ENCODE measurements around the gene GPATCH2.
"Not testable (repeated sequence)": the region's sequence is repeated elsewhere in the genome, so short reads cannot be mapped to it uniquely, and the experiment has no call there.

Gene GPATCH2

GRCh38 chr1:217630711-217631591 lies at the start of gene GPATCH2, which contains the start of gene SPATA17:
GPATCH2 (minus strand) TSS chr1:217631090; CDS start chr1:217630971, 119 bp downstream.
SPATA17 (plus strand) TSS chr1:217631344; CDS start chr1:217631379, 35 bp downstream.
- DNase-seq = peak; percentile 90

DNA sequence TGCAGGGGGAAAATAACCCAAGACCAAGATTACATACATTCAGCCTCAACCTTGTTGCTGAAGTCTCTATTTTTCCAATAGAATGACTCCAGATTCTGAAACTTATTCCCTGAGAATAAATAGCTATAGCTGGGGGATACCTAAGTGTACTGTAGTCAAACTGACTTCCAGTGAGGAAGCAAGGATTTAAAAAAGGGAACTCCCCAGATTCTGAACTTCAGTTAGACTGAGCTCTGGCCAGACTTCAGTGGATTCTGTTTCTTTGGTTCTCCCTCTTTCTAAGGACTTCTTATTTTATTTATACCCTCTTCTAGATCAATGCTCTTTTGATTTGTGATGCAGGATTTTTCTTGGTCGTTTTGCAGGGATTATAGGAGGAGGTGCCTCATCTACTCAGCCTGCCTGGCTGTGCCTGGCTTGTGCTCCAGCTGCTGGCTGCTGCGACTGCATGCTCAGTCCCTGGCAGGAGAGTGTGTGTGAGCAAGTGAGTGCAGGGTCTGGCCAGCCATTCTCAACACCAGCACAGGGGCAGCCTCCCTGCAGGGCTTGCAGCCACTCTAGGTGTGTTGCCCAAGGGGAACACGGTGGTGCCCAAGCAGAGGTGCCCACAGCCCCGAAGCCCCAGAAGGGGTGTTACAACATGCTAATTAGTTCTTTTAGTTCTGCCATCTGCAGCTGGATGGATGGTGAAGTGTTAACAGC lies 43.3 kb upstream of the GPATCH2 start:
- no peak for DNase-seq

DNA sequence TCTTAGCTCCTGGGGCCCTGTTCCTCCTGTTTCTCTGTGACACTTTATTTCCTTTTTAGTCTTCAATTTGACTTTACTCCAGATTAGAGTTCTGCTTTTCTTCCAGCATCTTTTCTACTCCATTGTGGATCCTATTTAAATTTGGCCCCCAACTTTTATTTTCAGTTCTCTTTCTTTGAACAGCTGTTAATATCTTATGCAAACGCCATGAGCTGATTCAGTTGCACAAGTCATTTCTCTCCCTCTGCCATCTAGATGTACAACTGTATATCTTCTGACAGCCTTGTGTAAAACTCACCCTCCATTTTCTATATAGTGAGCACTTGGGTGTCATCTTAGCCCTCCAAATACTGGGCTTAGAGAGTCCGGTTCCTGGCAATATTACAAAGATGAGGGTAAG lies 42.5 kb upstream of the GPATCH2 start:
- DNase-seq = no peak

GRCh38 chr1:217668351-217668940 lies 37.6 kb upstream of the GPATCH2 start:
- DNase-seq = no peak

- no peak for DNase-seq
Measured at GRCh38 chr1:217661407-217661806, 30.5 kb upstream of the GPATCH2 start.

- no peak for DNase-seq
Measured at GRCh38 chr1:217660353-217661062, 29.6 kb upstream of the GPATCH2 start.

- no peak for DNase-seq
Measured at GRCh38 chr1:217650674-217651073, 19.8 kb upstream of the GPATCH2 start.

- no peak for DNase-seq
Measured at GRCh38 chr1:217647791-217648190, 16.9 kb upstream of the GPATCH2 start.

DNA sequence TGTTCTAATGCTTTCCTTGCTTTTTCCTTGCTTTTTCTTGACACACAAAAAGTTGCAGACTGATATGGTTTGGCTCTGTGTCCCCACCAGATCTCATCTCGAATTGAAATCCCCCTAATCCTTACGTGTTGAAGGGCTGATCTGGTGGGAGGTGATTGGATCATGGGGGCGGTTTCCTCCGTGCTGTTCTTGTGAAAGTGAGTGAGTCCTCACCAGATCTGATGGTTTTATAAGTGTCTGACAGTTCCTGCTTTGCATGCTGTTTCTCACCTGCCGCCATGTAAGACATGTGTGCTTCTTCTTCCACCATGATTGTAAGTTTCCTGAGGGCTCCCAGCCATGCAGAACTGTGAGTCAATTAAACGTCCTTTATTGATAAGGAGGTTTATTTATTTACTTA lies 11.6 kb upstream of the GPATCH2 start:
- DNase-seq = no peak

GRCh38 chr1:217627431-217627830 lies 3.5 kb downstream of the GPATCH2 start:
- DNase-seq = no peak

DNA sequence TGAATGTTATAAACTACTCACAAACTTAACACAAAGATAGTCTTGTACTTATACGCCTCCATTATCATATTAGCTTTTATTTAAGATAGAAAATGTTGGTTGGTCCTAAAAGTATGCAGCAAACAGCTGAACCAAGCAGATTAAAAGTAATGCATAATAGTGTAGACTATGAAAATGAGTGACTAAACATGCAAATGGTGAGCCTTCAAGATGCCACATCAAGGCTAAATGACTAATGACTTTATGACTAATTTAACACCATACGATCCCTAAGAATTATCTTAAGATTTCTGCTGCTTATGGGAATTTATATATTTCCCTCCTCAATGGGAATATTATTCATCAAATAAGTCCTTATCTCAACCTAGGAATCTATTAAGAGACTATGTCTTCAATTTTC lies 4.6 kb downstream of the GPATCH2 start:
- no peak for DNase-seq

- DNase-seq = no peak
Measured at GRCh38 chr1:217622042-217622441, 8.8 kb downstream of the GPATCH2 start.

GRCh38 chr1:217620814-217621213 lies 10.1 kb downstream of the GPATCH2 start:
- DNase-seq = no peak

GRCh38 chr1:217617126-217617525 lies 13.8 kb downstream of the GPATCH2 start:
- DNase-seq = no peak

DNA sequence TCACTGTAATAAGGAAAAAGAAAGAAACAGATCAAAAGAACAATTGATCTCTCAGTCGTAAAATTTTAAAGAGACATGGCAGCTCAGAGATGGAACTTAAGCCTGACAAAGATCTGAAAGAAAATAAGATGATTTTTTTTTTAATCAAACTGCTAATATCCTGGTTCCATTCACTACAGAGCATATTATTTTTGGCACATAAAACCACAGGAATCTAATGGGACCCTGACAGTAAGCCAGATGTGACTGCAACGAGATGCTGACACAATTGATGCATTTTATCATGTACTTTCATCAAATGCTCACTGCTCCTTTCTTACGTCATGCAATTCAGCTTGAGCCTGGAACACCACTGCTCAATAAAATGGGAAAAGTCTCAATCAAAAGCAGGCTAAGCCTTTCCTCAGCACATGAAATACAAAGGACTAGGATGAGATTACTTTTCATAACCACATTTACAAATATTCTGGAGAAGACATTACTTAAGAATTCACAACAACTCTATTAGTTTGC lies 16.6 kb downstream of the GPATCH2 start:
- DNase-seq = no peak

DNA sequence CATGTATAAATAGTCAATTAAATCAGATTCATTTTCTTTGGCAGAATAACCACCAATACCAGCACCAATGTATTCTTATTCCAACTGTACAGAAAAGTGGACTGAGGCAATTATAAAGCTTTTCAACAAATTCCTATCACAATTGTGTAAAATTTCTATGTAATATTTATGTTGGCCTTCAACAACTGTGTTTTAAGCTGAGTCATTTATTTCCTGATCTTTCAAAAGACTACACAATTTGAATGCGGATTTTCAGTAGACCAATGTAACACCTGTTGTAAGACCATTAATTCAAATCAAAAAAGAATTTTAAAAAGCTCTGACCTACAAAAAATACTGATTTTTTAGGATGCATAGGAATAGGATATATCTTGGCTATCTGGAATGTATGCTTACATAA lies 25.5 kb downstream of the GPATCH2 start:
- DNase-seq = no peak

DNA sequence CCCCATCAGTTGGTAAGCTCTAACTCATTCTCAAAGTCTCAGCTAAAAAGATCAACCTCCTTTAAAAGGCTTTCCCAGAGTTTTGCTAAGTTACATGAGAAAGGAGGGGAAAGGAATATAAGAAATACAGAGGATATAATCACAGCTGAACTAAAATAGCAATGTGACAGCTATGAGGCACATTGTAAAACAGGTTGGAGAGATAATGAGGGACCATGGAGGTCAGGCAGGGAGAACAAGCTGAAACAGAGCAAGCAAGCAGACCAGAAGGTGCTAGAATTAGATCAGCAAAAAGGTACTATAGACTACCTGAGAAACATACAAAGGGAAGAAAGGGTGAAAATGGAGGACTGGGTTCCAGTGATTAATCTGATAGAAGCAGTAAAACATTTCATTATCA lies 28.5 kb downstream of the GPATCH2 start:
- DNase-seq = no peak

DNA sequence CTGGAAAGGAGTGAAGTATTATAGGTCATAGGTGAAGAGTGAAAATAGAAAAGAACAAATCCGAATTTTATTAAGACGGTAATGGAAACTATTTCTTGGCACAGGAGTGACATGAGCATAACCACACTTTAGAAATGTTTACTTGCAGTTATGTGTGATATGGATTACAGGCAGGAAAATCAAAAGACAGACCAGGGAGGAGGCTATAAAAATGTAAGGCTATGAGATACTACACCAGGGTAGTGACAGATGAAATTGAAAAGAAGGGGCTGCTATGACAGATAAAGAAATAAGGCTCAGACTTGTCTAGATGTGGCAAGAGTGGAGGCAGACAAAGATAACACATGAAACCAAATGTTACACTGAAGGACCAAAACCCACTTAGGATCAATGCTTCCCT lies 31.7 kb downstream of the GPATCH2 start:
- DNase-seq = no peak

GRCh38 chr1:217590598-217590997 lies 40.3 kb downstream of the GPATCH2 start:
- no peak for DNase-seq

- no peak for DNase-seq
Measured at GRCh38 chr1:217586586-217586985, 44.3 kb downstream of the GPATCH2 start.

DNA sequence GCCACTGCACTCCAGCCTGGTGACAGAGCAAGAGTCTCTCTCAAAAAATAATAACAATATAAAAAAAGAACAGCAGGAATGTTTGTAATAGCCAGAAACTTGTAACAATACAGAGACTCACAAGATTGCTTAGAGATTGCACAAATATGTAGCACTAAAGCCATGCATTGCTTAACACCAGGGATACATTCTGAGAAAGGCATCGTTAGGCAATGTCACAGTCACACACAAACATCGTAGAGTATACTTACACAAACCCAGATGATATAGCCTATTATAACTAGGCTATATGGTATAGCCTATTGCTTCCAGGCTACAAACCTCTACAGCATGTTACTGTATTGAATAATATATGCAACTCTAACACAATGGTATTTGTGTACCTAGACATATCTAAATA lies 45.3 kb downstream of the GPATCH2 start:
- DNase-seq = no peak

GRCh38 chr1:217584286-217584811 lies 46.5 kb downstream of the GPATCH2 start:
- not testable (repeated sequence) for DNase-seq

DNA sequence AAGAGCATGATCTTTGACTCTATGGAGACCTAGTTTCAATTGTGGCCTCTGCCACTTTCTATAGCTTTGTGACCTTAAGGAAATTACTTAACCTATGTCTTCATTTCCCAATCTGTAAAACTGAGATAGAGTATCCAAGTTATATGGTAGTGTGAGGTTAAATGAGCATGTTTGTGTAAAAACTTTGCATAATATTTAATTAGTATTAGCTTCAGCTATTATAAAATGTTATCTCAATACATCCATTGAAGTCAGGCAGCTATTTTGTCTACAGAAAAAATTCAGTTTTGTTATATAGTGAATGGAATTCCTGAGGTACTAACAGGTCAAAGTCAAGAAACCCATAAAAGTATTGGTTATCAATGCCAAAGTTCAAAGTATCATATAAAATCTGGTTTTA lies 53.6 kb downstream of the GPATCH2 start:
- no peak for DNase-seq

Measured in CD4-positive, alpha-beta T cell treated with Interleukin-17A for 1 hour (primary cell).